ENCODE results near the gene APOBEC2.

Gene APOBEC2

DNA sequence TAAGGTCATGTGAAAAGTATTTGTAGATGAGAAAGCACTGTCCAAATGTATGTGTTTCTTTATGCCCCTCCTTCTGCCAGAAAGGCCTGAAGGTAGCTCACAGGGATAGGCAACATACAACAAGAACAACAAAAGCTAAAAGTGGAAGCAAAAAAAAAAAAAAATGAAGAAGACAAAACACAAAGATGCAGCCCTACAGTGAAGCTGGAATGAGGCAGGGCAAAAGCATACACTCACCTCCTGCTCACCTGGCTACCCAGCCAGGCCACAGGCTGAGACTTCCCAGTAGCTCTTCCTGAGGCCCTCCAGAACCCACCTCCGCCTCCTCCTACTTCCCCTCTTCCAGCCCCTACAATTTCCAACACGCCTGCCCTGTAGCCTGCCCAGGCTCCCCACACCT is 16.4 kb upstream of the APOBEC2 start:
- Histone ChIP-seq H3K36me3 (ENCODE audit: control insufficient read depth in 4 of 4, insufficient read depth in 4 of 4, low read length in 3 of 4) (no peaks in the 10 kb centered on the region), H3K4me3 (ENCODE audit: control insufficient read depth in 1 of 7, extremely low read depth in 1 of 7, insufficient read depth in 4 of 7, low read depth in 2 of 7, low read length in 6 of 7) (no peak overlapping the region), H3K9me3 (ENCODE audit: control extremely low read depth in 1 of 5, control insufficient read depth in 4 of 5, insufficient read depth in 2 of 5, low read depth in 1 of 5, low read length in 4 of 5) (no peaks in the 10 kb centered on the region), H3K27me3 (replicated peaks in 2 of 5; ENCODE audit: control insufficient read depth in 4 of 5, insufficient read depth in 5 of 5, low read length in 4 of 5) (no peaks in the 10 kb centered on the region), H3K27ac (ENCODE audit: insufficient read depth in 1 of 2, low read depth in 1 of 2, low read length in 2 of 2, poor library complexity in 1 of 2, severe bottlenecking in 2 of 2) (no peak overlapping the region), H3K4me1 (ENCODE audit: control extremely low read depth in 1 of 4, control insufficient read depth in 4 of 4, insufficient read depth in 4 of 4, low read length in 3 of 4) (peaks cover 0 to 9% (median 7%) of the 10 kb centered on the region in 4 experiments)
- no peak for DNase-seq
- ChIA-PET POLR2A (interaction anchor here (0.7 kb wide), 1 partner anchor 105 kb away, joined by 3 read pairs; no protein-coding TSS in a partner anchor), CTCF (interaction anchor here (0.8 to 3.6 kb wide), 10 partner anchors 8 to 46 kb away, joined by 3 to 21 read pairs (median 7); no protein-coding TSS in a partner anchor)
- WGBS (ENCODE audit: insufficient coverage) = 95% methylated on average over 2 of the region's 2 CpGs

DNA sequence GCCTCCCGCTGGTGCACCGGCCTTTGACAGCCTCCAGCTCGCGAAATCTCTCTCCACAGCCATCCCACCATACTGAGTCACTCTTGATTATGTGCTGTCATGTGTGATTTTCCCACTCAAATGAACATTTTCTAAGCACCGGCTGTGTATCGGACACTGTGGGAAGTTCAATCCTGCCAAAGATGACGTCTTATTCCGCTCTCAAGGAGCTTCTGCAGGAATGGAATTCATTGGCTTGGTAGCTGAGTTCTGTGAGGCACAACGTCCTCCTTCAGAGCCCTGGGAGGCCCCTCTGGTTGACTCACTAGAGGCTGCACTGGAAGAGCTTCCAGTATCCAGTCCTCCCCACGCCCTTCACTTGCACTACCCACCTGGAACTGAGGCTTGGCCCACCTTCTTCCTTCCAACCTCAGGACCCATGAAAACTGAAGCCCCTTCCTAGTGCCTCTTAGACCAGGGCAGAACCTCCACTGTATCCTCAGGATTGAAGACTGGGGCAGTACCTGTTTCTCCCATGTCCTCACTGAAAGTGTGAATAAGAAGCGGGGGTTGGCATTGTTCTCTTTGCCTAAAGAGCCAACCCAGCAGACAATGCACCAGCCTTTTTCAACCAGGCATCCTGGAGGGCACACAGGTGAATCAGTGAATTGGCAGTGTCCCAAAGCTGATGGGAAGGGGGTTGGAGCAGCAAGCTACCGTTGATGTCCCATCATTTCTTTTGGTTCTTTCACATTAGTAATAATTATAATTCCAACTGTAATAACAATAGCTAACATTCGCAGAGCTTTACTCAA is 15.7 kb upstream of the APOBEC2 start:
- Histone ChIP-seq H3K27me3 (replicated peaks in 2 of 5; ENCODE audit: control insufficient read depth in 4 of 5, insufficient read depth in 5 of 5, low read length in 4 of 5) (no peaks in the 10 kb centered on the region), H3K4me3 (ENCODE audit: control insufficient read depth in 1 of 7, extremely low read depth in 1 of 7, insufficient read depth in 4 of 7, low read depth in 2 of 7, low read length in 6 of 7) (no peak overlapping the region), H3K4me1 (ENCODE audit: control extremely low read depth in 1 of 4, control insufficient read depth in 4 of 4, insufficient read depth in 4 of 4, low read length in 3 of 4) (peaks cover 0 to 8% (median 7%) of the 10 kb centered on the region in 4 experiments), H3K27ac (ENCODE audit: insufficient read depth in 1 of 2, low read depth in 1 of 2, low read length in 2 of 2, poor library complexity in 1 of 2, severe bottlenecking in 2 of 2) (no peak overlapping the region), H3K36me3 (ENCODE audit: control insufficient read depth in 4 of 4, insufficient read depth in 4 of 4, low read length in 3 of 4) (no peaks in the 10 kb centered on the region), H3K9me3 (ENCODE audit: control extremely low read depth in 1 of 5, control insufficient read depth in 4 of 5, insufficient read depth in 2 of 5, low read depth in 1 of 5, low read length in 4 of 5) (no peaks in the 10 kb centered on the region)
- no peak for DNase-seq
- CTCF ChIA-PET = interaction anchor here (0.6 to 3.6 kb wide), 9 partner anchors 9 to 1673 kb away, joined by 3 to 21 read pairs (median 7); no protein-coding TSS in a partner anchor
- POLR2A ChIA-PET = no interaction called here
- 88% methylated on average over 9 of the region's 13 CpGs for WGBS (ENCODE audit: insufficient coverage)

GRCh38 chr6:41038205-41038604 is 14.8 kb upstream of the APOBEC2 start:
- DNase-seq = no peak
- H3K36me3 ChIP-seq (ENCODE audit: control insufficient read depth in 4 of 4, insufficient read depth in 4 of 4, low read length in 3 of 4) = no peaks in the 10 kb centered on the region
- no peak overlapping the region for H3K4me3 ChIP-seq (ENCODE audit: control insufficient read depth in 1 of 7, extremely low read depth in 1 of 7, insufficient read depth in 4 of 7, low read depth in 2 of 7, low read length in 6 of 7)
- H3K27me3 ChIP-seq (replicated peaks in 2 of 5; ENCODE audit: control insufficient read depth in 4 of 5, insufficient read depth in 5 of 5, low read length in 4 of 5) = no peaks in the 10 kb centered on the region
- 100% methylated on average over 1 of the region's 3 CpGs for WGBS (ENCODE audit: insufficient coverage)
- no peaks in the 10 kb centered on the region for H3K9me3 ChIP-seq (ENCODE audit: control extremely low read depth in 1 of 5, control insufficient read depth in 4 of 5, insufficient read depth in 2 of 5, low read depth in 1 of 5, low read length in 4 of 5)
- H3K27ac ChIP-seq (ENCODE audit: insufficient read depth in 1 of 2, low read depth in 1 of 2, low read length in 2 of 2, poor library complexity in 1 of 2, severe bottlenecking in 2 of 2) = no peak overlapping the region
- ChIA-PET POLR2A (no interaction called here), CTCF (interaction anchor here (1.1 to 7.6 kb wide), 6 partner anchors 9 to 30 kb away, joined by 3 to 82 read pairs (median 17); partner anchors contain the start of gene APOBEC2)
- H3K4me1 ChIP-seq (ENCODE audit: control extremely low read depth in 1 of 4, control insufficient read depth in 4 of 4, insufficient read depth in 4 of 4, low read length in 3 of 4) = peaks cover 0 to 8% (median 7%) of the 10 kb centered on the region in 4 experiments

DNA sequence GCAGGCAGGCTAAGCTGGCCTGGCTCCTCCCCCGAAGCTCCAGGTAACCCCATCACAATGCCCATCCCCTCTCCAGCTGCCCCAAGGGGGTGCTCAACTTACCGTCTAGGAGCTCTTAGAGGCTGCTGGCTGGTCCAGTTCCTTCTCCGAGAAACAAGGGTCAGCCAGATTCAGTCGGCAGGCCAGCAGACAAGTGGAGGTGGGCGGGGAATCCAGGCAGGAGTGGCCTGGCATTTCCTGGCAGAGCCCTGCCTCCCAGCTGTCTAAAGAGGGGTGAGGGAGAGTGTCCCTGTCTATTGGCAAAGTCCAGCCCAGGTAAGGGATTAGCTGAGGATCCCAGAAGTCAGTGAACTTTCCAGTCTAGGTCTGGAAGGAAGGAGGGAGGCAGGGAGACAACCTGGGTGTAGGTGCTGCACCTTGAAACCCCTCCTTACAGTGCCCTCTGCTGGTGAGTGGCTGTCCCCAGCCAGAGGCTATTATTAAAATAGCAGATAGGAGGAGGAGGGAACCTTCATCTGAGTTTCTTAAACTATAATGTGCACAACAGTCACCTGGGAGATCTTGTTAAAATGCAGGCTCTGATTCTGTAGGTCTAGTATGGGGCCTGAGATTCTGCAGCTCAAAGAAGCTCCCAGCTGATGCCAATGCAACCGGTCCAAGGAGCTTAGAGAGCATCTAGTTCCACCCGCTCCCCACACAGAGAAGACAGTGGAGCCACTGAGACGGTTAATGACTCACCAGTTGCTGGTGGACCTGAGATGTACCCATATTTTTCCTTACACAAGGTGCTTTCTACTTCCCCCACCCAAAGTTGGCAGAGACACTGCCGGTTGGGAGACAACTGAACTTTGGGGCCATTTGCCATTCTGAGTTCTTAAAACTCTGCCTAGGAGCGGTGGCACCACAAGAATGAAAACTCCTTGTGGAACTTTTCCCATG is 13.7 kb upstream of the APOBEC2 start, which contains the start of gene UNC5CL:
Gene UNC5CL (minus strand): TSS at position 162 of the 939 bp plus-strand sequence. CDS start 4,147 bp downstream, outside the sequence.
- Histone ChIP-seq H3K36me3 (ENCODE audit: control insufficient read depth in 4 of 4, insufficient read depth in 4 of 4, low read length in 3 of 4) (no peaks in the 10 kb centered on the region), H3K4me1 (ENCODE audit: control extremely low read depth in 1 of 4, control insufficient read depth in 4 of 4, insufficient read depth in 4 of 4, low read length in 3 of 4) (peaks cover 0 to 8% (median 7%) of the 10 kb centered on the region in 4 experiments), H3K9me3 (ENCODE audit: control extremely low read depth in 1 of 5, control insufficient read depth in 4 of 5, insufficient read depth in 2 of 5, low read depth in 1 of 5, low read length in 4 of 5) (no peaks in the 10 kb centered on the region), H3K27me3 (replicated peaks in 2 of 5; ENCODE audit: control insufficient read depth in 4 of 5, insufficient read depth in 5 of 5, low read length in 4 of 5) (no peaks in the 10 kb centered on the region), H3K4me3 (ENCODE audit: control insufficient read depth in 1 of 7, extremely low read depth in 1 of 7, insufficient read depth in 4 of 7, low read depth in 2 of 7, low read length in 6 of 7) (no peak within 1 kb of the TSS), H3K27ac (ENCODE audit: insufficient read depth in 1 of 2, low read depth in 1 of 2, low read length in 2 of 2, poor library complexity in 1 of 2, severe bottlenecking in 2 of 2) (no peak within 1 kb of the TSS)
- 77% methylated on average over 8 of the region's 10 CpGs for WGBS (ENCODE audit: insufficient coverage)
- peak; percentile 37 to 66 (median 59) for DNase-seq
- CTCF ChIA-PET = interaction anchor here (0.6 to 7.6 kb wide), 17 partner anchors 10 to 1056 kb away, joined by 3 to 82 read pairs (median 4); partner anchors contain the start of gene APOBEC2
- POLR2A ChIA-PET = no interaction called here

DNA sequence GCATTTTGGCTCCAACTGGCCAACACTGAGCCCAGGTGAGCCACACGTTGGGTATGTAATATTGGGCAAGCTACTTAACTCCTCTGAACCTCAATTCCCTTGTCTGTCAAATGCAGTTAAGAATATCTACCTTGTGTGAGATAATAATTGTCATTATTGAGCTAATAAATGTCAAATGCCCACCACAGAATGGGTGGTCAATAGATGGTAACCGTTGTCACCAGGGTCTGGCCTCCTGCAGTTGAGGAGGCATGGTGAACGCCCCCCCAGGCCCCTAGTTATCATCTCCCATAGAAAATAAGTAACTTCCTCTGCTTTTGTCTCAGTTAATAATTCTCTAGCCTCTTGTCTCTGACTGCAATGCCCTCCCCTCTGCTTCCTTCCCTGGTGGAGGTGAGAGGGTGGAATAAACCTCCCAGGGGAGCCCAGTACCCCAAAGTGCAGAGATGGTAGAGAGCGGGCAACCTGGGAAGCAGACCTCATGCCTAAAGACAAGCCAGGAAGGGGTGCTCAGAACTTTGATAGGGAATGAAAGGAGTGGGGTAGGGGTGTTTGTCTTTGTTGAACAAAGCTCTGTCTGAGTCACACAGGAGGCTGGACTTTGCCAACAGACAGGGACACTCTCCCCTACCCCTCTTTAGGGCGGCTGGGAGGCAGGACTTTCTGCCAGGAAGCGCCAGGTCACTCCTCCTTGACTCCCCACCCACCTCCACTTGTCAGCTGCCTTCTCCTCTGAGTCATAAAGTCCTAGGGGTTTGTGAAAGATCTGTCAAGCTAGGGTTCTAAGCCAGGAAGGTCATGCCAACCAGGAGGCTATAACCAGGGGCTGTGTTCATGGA is 12.7 kb upstream of the APOBEC2 start:
- no peaks in the 10 kb centered on the region for H3K27me3 ChIP-seq (replicated peaks in 2 of 5; ENCODE audit: control insufficient read depth in 4 of 5, insufficient read depth in 5 of 5, low read length in 4 of 5)
- no peak overlapping the region for H3K4me3 ChIP-seq (ENCODE audit: control insufficient read depth in 1 of 7, extremely low read depth in 1 of 7, insufficient read depth in 4 of 7, low read depth in 2 of 7, low read length in 6 of 7)
- no peaks in the 10 kb centered on the region for H3K36me3 ChIP-seq (ENCODE audit: control insufficient read depth in 4 of 4, insufficient read depth in 4 of 4, low read length in 3 of 4)
- WGBS (ENCODE audit: insufficient coverage) = 86% methylated on average over 2 of the region's 6 CpGs
- H3K4me1 ChIP-seq (ENCODE audit: control extremely low read depth in 1 of 4, control insufficient read depth in 4 of 4, insufficient read depth in 4 of 4, low read length in 3 of 4) = peaks cover 0 to 8% (median 7%) of the 10 kb centered on the region in 4 experiments
- ChIA-PET CTCF (interaction anchor here (0.9 to 7.6 kb wide), 17 partner anchors 11 to 1057 kb away, joined by 3 to 82 read pairs (median 4); partner anchors contain the start of gene APOBEC2), POLR2A (no interaction called here)
- no peaks in the 10 kb centered on the region for H3K9me3 ChIP-seq (ENCODE audit: control extremely low read depth in 1 of 5, control insufficient read depth in 4 of 5, insufficient read depth in 2 of 5, low read depth in 1 of 5, low read length in 4 of 5)
- peak in 1 of 3 donors; percentile 29 for DNase-seq
- H3K27ac ChIP-seq (ENCODE audit: insufficient read depth in 1 of 2, low read depth in 1 of 2, low read length in 2 of 2, poor library complexity in 1 of 2, severe bottlenecking in 2 of 2) = no peak overlapping the region

- H3K9me3 ChIP-seq (ENCODE audit: control extremely low read depth in 1 of 5, control insufficient read depth in 4 of 5, insufficient read depth in 2 of 5, low read depth in 1 of 5, low read length in 4 of 5) = no peaks in the 10 kb centered on the region
- no peak overlapping the region for H3K4me3 ChIP-seq (ENCODE audit: control insufficient read depth in 1 of 7, extremely low read depth in 1 of 7, insufficient read depth in 4 of 7, low read depth in 2 of 7, low read length in 6 of 7)
- DNase-seq = no peak
- no peaks in the 10 kb centered on the region for H3K27me3 ChIP-seq (replicated peaks in 2 of 5; ENCODE audit: control insufficient read depth in 4 of 5, insufficient read depth in 5 of 5, low read length in 4 of 5)
- no CpG with 5 or more reads among the region's 1 CpG for WGBS (ENCODE audit: insufficient coverage)
- peaks cover 0 to 8% (median 7%) of the 10 kb centered on the region in 4 experiments for H3K4me1 ChIP-seq (ENCODE audit: control extremely low read depth in 1 of 4, control insufficient read depth in 4 of 4, insufficient read depth in 4 of 4, low read length in 3 of 4)
- ChIA-PET CTCF (interaction anchor here (0.9 to 7.6 kb wide), 8 partner anchors 11 to 41 kb away, joined by 3 to 82 read pairs (median 4); partner anchors contain the start of gene APOBEC2), POLR2A (no interaction called here)
- no peaks in the 10 kb centered on the region for H3K36me3 ChIP-seq (ENCODE audit: control insufficient read depth in 4 of 4, insufficient read depth in 4 of 4, low read length in 3 of 4)
- H3K27ac ChIP-seq (ENCODE audit: insufficient read depth in 1 of 2, low read depth in 1 of 2, low read length in 2 of 2, poor library complexity in 1 of 2, severe bottlenecking in 2 of 2) = no peak overlapping the region
Observed at GRCh38 chr6:41040940-41041536, 12.0 kb upstream of the APOBEC2 start.
